ENCODE results near the gene HHAT. TPM values are rescaled to one million over a fixed set of nuclear protein-coding genes. Genes with fewer than 3 reads are reported as not detected.

HHAT gene
- polyA plus RNA-seq, 4 donors = 0.27 to 4.0 (median 1.4) TPM

DNA sequence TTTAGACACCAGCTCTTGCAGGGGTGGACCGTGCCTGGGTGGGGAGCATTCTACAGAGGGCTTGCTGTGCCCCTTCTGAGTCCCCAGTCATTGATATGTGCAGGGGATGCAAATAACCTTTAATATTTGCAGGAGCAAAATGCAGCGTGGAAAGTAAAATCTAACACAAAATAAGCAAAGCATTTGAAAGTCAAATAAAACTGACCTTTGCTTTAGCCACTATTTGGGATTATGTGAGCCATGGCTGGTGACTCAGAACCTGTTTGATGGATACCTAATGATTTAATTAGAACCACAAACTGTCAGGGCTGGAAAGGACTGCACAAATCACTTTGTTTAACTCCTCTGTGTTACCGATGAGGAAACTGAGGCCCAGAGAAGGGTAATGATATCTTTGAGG is 377.5 kb downstream of the HHAT start:
- FAIRE-seq = no peak
- H3K9me3 ChIP-seq (ENCODE audit: control insufficient read depth in 2 of 2, insufficient read depth in 1 of 2, low read depth in 1 of 2, low read length in 1 of 2) = no peaks in the 10 kb centered on the region
- DNase-seq = no peak
- WGBS, 3 donors = 68 to 73% (median 70%) methylated on average over 3 of the region's 3 CpGs
- H3K36me3 ChIP-seq (ENCODE audit: control insufficient read depth in 3 of 3, insufficient read depth in 2 of 3, low read depth in 1 of 3, low read length in 3 of 3) = no peaks in the 10 kb centered on the region
- no peaks in the 10 kb centered on the region for H3K4me1 ChIP-seq (ENCODE audit: control insufficient read depth in 3 of 3, insufficient read depth in 2 of 3, low read depth in 1 of 3, low read length in 2 of 3)
- no peak overlapping the region for H3K27ac ChIP-seq (ENCODE audit: low read depth in 1 of 3, low read length in 2 of 3)
- no peak overlapping the region for H3K4me3 ChIP-seq (ENCODE audit: low read depth in 1 of 3, low read length in 3 of 3)
- H3K27me3 ChIP-seq (ENCODE audit: control insufficient read depth in 3 of 3, insufficient read depth in 3 of 3, low read length in 3 of 3) = no peaks in the 10 kb centered on the region

DNA sequence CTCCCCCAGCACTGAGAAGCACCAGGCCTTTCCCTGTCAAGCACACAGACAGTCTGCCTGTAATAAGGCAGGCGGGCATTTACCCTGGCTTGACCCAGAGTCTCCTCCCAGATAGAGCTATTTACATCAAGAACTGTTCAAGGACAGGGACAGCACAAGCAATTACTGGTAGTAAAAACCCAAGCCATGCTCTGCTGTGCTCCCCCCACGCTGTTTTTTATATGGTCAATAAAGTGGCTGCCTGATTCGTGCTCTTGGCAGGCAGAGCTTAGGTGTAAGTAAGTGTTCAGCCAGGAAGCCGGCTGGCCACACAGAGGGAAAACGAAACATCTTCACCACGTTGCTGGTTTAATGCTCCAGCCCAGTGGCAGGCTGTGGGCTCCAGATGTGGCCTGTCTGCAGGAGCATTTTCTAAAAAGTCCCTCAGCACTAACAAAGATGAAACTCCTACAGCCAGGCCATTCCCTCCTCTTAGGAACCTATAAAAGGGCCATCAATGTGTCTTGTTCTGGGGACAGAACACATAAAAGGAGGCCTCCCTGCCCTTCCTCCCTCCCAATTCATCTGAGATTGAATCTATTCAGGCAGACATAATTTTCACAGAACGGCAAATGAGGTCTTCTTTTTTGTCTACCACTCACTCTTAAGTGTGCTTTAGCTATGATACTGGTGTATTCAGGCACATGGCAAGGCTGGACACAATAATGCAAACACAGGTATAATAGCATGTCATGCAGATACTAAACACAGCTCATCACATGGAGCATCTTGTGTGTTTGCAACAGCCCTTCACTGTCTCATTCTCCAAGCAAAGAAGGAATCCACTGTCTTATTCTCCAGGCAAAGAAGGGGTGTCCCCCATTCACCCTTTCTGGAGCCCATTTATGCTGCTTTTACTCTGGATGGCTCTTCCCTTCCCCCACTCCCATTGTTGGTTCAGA is 378.9 kb downstream of the HHAT start:
- Histone ChIP-seq H3K27me3 (ENCODE audit: control insufficient read depth in 3 of 3, insufficient read depth in 3 of 3, low read length in 3 of 3) (no peaks in the 10 kb centered on the region), H3K9me3 (ENCODE audit: control insufficient read depth in 2 of 2, insufficient read depth in 1 of 2, low read depth in 1 of 2, low read length in 1 of 2) (no peaks in the 10 kb centered on the region), H3K36me3 (ENCODE audit: control insufficient read depth in 3 of 3, insufficient read depth in 2 of 3, low read depth in 1 of 3, low read length in 3 of 3) (no peaks in the 10 kb centered on the region), H3K4me1 (ENCODE audit: control insufficient read depth in 3 of 3, insufficient read depth in 2 of 3, low read depth in 1 of 3, low read length in 2 of 3) (no peaks in the 10 kb centered on the region), H3K4me3 (ENCODE audit: low read depth in 1 of 3, low read length in 3 of 3) (no peak overlapping the region), H3K27ac (ENCODE audit: low read depth in 1 of 3, low read length in 2 of 3) (no peak overlapping the region)
- 57 to 67% (median 61%) methylated on average over 7 of the region's 7 CpGs for WGBS, 3 donors
- FAIRE-seq = no peak
- DNase-seq = peak in 1 of 2 donors; percentile 9

DNA sequence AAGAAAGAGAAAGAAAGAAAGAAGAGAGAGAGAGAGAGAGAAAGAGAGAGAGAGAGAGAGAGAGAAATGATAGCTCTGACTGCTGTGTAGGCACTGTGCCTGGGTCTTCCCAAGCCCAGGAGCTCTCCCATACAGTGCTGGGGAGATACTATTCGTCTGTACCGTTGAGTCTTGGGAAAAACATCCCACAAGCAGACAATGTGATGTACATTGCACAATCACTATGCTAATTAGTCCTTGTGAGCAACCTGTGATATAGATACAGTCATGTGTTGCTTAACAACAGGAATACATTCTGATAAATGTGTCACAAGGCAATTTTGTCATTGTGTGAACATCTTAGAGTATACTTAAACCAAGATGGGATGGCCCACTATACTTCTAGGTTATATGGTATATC is 381.0 kb downstream of the HHAT start:
- H3K27ac ChIP-seq (ENCODE audit: low read depth in 1 of 3, low read length in 2 of 3) = no peak overlapping the region

DNA sequence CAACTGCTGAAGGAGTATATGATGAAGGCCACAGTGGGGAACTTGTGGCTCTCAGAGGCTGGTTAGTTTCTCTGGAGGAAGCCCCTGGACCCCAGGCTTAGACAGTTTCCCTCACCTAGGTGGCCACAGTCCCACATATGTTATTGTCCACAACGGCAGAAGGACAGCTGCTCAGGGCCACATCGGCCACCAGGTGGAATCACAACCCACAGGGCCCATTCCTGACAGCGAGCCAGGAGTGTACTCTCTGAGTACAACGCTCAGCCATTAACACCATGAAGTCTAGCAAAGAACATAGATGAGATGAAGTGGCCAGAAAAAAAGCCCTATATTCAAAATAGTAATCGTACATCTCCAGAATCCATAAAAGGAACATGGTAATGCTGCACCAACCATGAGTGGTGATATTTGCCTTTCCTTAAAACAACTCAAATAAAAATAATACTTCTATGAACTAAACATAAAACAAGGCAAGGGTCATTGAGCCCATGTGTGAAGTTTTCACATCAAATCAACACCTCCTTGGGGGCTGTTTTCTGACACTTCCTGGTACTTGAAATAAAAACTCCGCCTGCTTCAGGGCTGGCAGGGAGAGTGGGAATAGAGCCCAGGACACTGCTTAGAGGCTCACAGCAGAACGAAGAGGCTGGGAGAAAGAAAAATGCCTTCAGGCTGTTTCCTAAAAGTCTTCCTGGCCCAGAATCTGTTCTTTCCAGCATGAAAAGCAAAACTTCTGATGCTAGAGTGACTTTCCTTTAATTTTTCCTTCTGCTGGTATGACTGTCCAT is 383.3 kb downstream of the HHAT start:
- H3K27ac ChIP-seq (ENCODE audit: low read depth in 1 of 3, low read length in 2 of 3) = no peak overlapping the region
- no peaks in the 10 kb centered on the region for H3K9me3 ChIP-seq (ENCODE audit: control insufficient read depth in 2 of 2, insufficient read depth in 1 of 2, low read depth in 1 of 2, low read length in 1 of 2)
- DNase-seq (no peak), FAIRE-seq (no peak)
- H3K27me3 ChIP-seq (ENCODE audit: control insufficient read depth in 3 of 3, insufficient read depth in 3 of 3, low read length in 3 of 3) = peaks cover 0 to 2% (median 0%) of the 10 kb centered on the region in 3 donors
- no peaks in the 10 kb centered on the region for H3K36me3 ChIP-seq (ENCODE audit: control insufficient read depth in 3 of 3, insufficient read depth in 2 of 3, low read depth in 1 of 3, low read length in 3 of 3)
- no peak overlapping the region for H3K4me3 ChIP-seq (ENCODE audit: low read depth in 1 of 3, low read length in 3 of 3)
- no peaks in the 10 kb centered on the region for H3K4me1 ChIP-seq (ENCODE audit: control insufficient read depth in 3 of 3, insufficient read depth in 2 of 3, low read depth in 1 of 3, low read length in 2 of 3)
- WGBS, 3 donors = 67 to 73% (median 72%) methylated on average over 7 of the region's 7 CpGs

More for the DNA sequence above, 381.0 kb downstream of the HHAT start:
- Histone ChIP-seq H3K4me3 (ENCODE audit: low read depth in 1 of 3, low read length in 3 of 3) (no peak overlapping the region), H3K9me3 (ENCODE audit: control insufficient read depth in 2 of 2, insufficient read depth in 1 of 2, low read depth in 1 of 2, low read length in 1 of 2) (no peaks in the 10 kb centered on the region), H3K4me1 (ENCODE audit: control insufficient read depth in 3 of 3, insufficient read depth in 2 of 3, low read depth in 1 of 3, low read length in 2 of 3) (no peaks in the 10 kb centered on the region), H3K36me3 (ENCODE audit: control insufficient read depth in 3 of 3, insufficient read depth in 2 of 3, low read depth in 1 of 3, low read length in 3 of 3) (no peaks in the 10 kb centered on the region), H3K27me3 (ENCODE audit: control insufficient read depth in 3 of 3, insufficient read depth in 3 of 3, low read length in 3 of 3) (no peaks in the 10 kb centered on the region)
- DNase-seq = peak in 1 of 2 donors; percentile 6
- 79 to 92% (median 81%) methylated on average over 2 of the region's 2 CpGs for whole genome bisulfite sequencing, 3 donors
- FAIRE-seq = no peak

DNA sequence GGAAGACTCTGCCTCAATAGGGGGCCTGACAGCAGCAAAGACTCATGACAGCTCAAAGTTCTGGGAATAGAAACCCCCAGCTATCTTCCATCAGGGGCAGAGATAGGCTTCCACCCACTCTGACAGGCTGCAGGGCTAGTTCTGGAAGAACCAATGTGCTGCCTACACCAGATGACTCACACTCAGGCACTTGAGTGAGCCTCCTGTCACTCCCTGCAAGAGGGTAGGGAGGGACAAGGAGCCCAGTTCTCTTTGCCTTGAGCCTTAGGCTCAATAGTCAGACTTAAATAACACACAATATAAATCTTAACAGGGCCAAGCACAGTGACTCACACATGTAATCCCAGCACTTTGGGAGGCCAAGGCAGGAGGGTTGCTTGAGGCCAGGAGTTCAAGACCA is 386.4 kb downstream of the HHAT start:
- no peak overlapping the region for H3K27ac ChIP-seq (ENCODE audit: low read depth in 1 of 3, low read length in 2 of 3)
- H3K4me3 ChIP-seq (ENCODE audit: low read depth in 1 of 3, low read length in 3 of 3) = no peak overlapping the region
- no peaks in the 10 kb centered on the region for H3K4me1 ChIP-seq (ENCODE audit: control insufficient read depth in 3 of 3, insufficient read depth in 2 of 3, low read depth in 1 of 3, low read length in 2 of 3)
- H3K36me3 ChIP-seq (ENCODE audit: control insufficient read depth in 3 of 3, insufficient read depth in 2 of 3, low read depth in 1 of 3, low read length in 3 of 3) = no peaks in the 10 kb centered on the region
- no peaks in the 10 kb centered on the region for H3K9me3 ChIP-seq (ENCODE audit: control insufficient read depth in 2 of 2, insufficient read depth in 1 of 2, low read depth in 1 of 2, low read length in 1 of 2)
- no peak for FAIRE-seq
- no peak for DNase-seq
- H3K27me3 ChIP-seq (ENCODE audit: control insufficient read depth in 3 of 3, insufficient read depth in 3 of 3, low read length in 3 of 3) = peaks cover 0 to 2% (median 0%) of the 10 kb centered on the region in 3 donors

DNA sequence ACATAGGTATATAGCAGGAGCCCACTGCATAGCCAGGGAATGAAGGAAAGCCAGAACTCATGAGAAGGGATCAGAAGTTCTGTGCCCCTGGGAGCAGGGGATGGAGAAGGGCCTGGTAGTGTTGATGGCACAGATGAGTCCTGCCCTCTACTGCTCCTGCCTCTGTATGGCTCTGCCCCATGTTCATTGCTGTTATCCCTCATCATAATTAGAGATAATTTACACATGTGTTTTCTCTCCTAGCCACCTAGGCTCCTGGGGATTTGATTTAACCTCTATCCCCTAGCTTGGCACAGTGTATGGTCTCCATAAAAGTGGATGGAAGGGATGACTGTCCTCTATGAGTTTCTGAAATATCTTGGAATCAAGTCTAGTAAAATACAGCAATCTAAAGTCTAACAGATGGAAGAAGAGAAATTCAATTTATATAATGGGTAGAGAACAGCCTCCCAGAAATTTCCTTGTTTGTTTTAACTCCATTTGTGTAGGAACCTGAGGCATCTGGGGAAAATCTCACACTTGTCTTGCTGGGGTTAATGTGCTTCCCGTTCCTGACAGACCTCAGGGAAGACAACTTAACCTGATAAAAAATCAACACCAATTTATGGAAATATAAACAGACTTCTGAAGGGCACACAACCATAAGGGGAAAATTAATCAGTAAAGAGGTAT is 393.8 kb downstream of the HHAT start:
- no peaks in the 10 kb centered on the region for H3K36me3 ChIP-seq (ENCODE audit: control insufficient read depth in 3 of 3, insufficient read depth in 2 of 3, low read depth in 1 of 3, low read length in 3 of 3)
- no peak for DNase-seq
- H3K27me3 ChIP-seq (ENCODE audit: control insufficient read depth in 3 of 3, insufficient read depth in 3 of 3, low read length in 3 of 3) = no peaks in the 10 kb centered on the region
- FAIRE-seq = no peak
- H3K27ac ChIP-seq (ENCODE audit: low read depth in 1 of 3, low read length in 2 of 3) = no peak overlapping the region
- no peak overlapping the region for H3K4me3 ChIP-seq (ENCODE audit: low read depth in 1 of 3, low read length in 3 of 3)
- H3K4me1 ChIP-seq (ENCODE audit: control insufficient read depth in 3 of 3, insufficient read depth in 2 of 3, low read depth in 1 of 3, low read length in 2 of 3) = no peaks in the 10 kb centered on the region
- WGBS, 3 donors = 18 to 34% (median 28%) methylated on average over 1 of the region's 1 CpG
- H3K9me3 ChIP-seq (ENCODE audit: control insufficient read depth in 2 of 2, insufficient read depth in 1 of 2, low read depth in 1 of 2, low read length in 1 of 2) = no peaks in the 10 kb centered on the region

DNA sequence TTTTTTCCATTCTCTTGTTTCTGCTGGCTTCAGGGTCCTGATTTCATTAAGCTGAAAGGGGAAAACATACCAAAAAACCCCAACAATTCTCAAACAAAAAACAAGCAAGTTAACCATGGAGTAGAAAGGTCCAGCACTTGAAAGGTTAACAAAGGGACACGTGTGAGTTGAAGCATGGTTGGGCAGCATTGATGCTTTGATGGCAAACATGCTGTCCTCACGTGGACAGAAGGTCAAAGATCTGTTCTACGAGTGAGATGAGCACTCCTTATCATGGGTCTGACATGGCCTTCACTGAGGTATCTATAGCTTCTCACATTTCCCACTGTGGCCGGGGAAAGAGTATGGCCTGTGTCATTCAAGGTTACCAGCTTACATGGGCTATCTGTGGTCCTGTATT is 394.9 kb downstream of the HHAT start:
- FAIRE-seq (no peak), DNase-seq (no peak)
- H3K27me3 ChIP-seq (ENCODE audit: control insufficient read depth in 3 of 3, insufficient read depth in 3 of 3, low read length in 3 of 3) = no peaks in the 10 kb centered on the region
- no peaks in the 10 kb centered on the region for H3K9me3 ChIP-seq (ENCODE audit: control insufficient read depth in 2 of 2, insufficient read depth in 1 of 2, low read depth in 1 of 2, low read length in 1 of 2)
- H3K36me3 ChIP-seq (ENCODE audit: control insufficient read depth in 3 of 3, insufficient read depth in 2 of 3, low read depth in 1 of 3, low read length in 3 of 3) = no peaks in the 10 kb centered on the region
- no peaks in the 10 kb centered on the region for H3K4me1 ChIP-seq (ENCODE audit: control insufficient read depth in 3 of 3, insufficient read depth in 2 of 3, low read depth in 1 of 3, low read length in 2 of 3)
- no peak overlapping the region for H3K27ac ChIP-seq (ENCODE audit: low read depth in 1 of 3, low read length in 2 of 3)
- no peak overlapping the region for H3K4me3 ChIP-seq (ENCODE audit: low read depth in 1 of 3, low read length in 3 of 3)
- 14 to 41% (median 26%) methylated on average over 4 of the region's 4 CpGs for WGBS, 3 donors

DNA sequence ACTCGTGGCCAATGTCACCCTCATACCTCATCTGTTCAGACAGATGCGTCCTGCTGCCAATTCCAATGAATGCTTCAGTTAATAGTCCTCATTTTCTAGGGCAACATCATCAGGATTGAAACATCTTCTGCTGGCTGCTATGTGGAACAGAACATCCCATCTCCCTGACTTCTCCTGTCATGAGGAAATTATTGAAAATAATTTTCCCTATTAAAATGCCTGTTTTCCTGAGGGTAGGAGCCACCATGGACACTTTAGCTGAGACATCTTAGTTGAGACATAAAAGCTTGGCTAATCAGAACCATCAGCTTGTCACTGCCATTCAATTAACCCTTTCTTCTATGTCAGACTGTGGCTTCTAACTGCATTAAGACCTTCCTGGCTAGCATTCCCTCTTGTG is 396.1 kb downstream of the HHAT start:
- FAIRE-seq = no peak
- 79 to 85% (median 79%) methylated on average over 2 of the region's 2 CpGs for WGBS, 3 donors
- Histone ChIP-seq H3K4me1 (ENCODE audit: control insufficient read depth in 3 of 3, insufficient read depth in 2 of 3, low read depth in 1 of 3, low read length in 2 of 3) (no peaks in the 10 kb centered on the region), H3K27ac (ENCODE audit: low read depth in 1 of 3, low read length in 2 of 3) (no peak overlapping the region), H3K4me3 (ENCODE audit: low read depth in 1 of 3, low read length in 3 of 3) (no peak overlapping the region), H3K9me3 (ENCODE audit: control insufficient read depth in 2 of 2, insufficient read depth in 1 of 2, low read depth in 1 of 2, low read length in 1 of 2) (no peaks in the 10 kb centered on the region), H3K36me3 (ENCODE audit: control insufficient read depth in 3 of 3, insufficient read depth in 2 of 3, low read depth in 1 of 3, low read length in 3 of 3) (no peaks in the 10 kb centered on the region), H3K27me3 (ENCODE audit: control insufficient read depth in 3 of 3, insufficient read depth in 3 of 3, low read length in 3 of 3) (no peaks in the 10 kb centered on the region)
- no peak for DNase-seq

All from small intestine (tissue), 7 donors.